Transverse colon (tissue), 4 donors: ENCODE results near the gene ZNF892.

Source experiments
- CTCF ChIP-seq, 5 experiments: fragments of 200-600 bp in 3 of 5; fragments of 450-650 bp in 2 of 5; sonication (generic) in 3 of 5; IDR thresholded peaks; 1 replicate in 2 of 5; 2 replicates in 3 of 5; pipeline ENCODE4 v1.5.1; 2016 to 2017; ENCODE audit warnings: antibody characterized with exemption in 5 of 5, inconsistent platforms in 3 of 5, mild to moderate bottlenecking in 2 of 5, moderate library complexity in 1 of 5
- EP300 ChIP-seq: sonication (generic); formaldehyde crosslinking; IDR thresholded peaks from one replicate; pipeline ENCODE4 v1.6.1; 2017; ENCODE audit warnings: antibody characterized with exemption, low read depth
- POLR2A ChIP-seq: fragments of 450-650 bp; IDR thresholded peaks from one replicate; pipeline ENCODE4 v1.6.1; 2016; ENCODE audit warnings: antibody characterized with exemption, mild to moderate bottlenecking, moderate library complexity
- POLR2AphosphoS5 ChIP-seq, 3 donors: sonication (generic); formaldehyde crosslinking; IDR thresholded peaks; one replicate each; pipeline ENCODE4 v1.6.1; 2016; ENCODE audit warnings: antibody characterized with exemption in 3 of 3

GRCh38 chr2:95166065-95166763, 41.1 kb upstream of the ZNF892 start:
- TF ChIP-seq POLR2AphosphoS5 (IDR thresholded peaks at IDR 0.05) (no peak), POLR2A (no peak), CTCF (IDR thresholded peaks at IDR 0.05) (no peak), EP300 (no peak)
